GM12874 (cell line): ENCODE measurements around the gene ANKRD11.

Experiments
- TF ChIP-seq, protein P1 (sequence below): IDR thresholded peaks from 2 replicates; pipeline ENCODE4 v1.5.1; 2011; ENCODE audit warnings: low read depth, mild to moderate bottlenecking, control low read depth, low read length, moderate library complexity; ENCODE audit not compliant: insufficient read depth

Gene ANKRD11

DNA sequence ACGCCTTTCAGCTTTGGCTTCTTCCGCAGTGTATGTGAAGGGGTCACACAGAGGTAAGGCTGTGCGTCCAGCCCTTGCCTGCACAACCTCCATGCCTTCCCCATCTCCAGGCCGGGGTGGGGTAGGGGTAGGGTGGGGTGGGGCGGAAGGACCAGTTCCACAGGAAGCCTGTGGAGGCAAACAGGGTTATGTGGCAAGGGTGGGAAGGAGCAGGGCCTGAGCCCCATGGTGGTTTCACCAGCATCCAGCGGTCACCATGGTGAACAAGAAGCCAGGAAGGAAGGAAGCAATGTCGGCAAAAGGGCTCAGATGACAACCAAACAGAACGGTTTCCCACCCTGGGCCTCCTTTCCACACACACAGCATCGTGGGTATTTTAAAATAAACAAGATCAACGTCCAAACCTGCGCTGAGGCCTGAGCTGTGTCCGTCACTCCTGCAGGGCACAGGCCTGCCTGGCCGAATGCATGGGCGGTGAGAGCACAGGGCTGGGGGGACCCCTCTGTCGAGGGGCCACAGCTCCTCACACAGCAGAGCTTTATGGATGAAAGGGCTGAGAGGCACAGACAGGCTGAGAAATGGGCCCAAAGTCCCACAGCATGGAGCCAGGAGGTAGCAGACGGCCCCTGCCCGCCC lies 192.3 kb downstream of the ANKRD11 start:
- TF ChIP-seq, protein P1, sequence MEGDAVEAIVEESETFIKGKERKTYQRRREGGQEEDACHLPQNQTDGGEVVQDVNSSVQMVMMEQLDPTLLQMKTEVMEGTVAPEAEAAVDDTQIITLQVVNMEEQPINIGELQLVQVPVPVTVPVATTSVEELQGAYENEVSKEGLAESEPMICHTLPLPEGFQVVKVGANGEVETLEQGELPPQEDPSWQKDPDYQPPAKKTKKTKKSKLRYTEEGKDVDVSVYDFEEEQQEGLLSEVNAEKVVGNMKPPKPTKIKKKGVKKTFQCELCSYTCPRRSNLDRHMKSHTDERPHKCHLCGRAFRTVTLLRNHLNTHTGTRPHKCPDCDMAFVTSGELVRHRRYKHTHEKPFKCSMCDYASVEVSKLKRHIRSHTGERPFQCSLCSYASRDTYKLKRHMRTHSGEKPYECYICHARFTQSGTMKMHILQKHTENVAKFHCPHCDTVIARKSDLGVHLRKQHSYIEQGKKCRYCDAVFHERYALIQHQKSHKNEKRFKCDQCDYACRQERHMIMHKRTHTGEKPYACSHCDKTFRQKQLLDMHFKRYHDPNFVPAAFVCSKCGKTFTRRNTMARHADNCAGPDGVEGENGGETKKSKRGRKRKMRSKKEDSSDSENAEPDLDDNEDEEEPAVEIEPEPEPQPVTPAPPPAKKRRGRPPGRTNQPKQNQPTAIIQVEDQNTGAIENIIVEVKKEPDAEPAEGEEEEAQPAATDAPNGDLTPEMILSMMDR, result no peak

DNA sequence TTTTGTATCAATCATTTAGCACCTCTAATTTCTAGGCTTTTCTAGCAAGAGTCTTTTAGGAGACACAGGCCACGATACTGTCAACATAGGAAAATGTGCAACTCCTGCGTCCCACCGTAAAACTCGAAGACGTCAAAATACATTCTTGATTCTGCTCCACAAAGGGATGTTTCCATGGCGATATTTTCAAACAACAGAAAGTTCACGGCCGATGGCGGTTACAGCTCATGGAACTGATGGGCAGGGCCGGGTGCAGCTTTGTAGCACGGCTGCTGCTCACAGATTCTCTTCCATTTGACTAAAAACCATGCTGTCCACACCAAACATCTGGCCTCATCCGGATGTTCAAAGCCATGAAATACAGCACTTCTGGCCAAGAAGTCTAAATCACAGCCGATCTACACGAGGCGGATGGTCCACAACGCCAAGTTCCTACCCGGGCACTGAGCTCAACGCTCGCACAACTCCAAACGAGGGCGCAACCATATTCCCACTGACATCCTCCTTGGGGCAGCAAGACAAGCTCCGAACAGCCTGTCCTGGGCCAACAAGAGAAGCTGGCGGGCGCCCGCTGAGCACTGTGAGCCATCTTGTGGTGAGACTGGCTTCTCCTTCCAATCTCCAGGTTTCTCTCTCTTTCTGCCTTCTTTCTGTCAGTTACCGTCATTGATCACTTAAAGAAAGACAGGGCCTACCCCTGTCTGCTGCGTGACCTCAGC lies 193.0 kb downstream of the ANKRD11 start:
- TF ChIP-seq, protein P1, result no peak

DNA sequence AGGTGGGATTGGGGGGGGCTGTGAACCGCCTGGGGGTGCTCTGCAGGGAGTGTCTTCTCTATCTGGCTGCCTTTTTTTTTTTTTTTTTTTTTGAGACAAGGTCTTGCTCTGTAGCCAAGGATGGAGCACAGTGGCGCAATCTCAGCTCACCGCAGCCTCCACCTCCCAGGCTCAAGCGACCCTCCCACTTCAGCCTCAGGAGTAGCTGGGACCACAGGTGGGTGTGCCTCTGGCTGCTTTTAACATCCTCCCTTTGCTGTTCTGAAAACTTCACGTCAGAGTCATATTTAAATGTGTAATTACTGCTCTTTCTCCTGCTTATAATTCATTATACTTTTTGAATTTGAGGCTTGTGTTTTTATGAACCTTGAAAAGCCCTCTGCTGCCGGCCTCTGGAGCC lies 194.4 kb downstream of the ANKRD11 start:
- TF ChIP-seq, protein P1, result no peak

DNA sequence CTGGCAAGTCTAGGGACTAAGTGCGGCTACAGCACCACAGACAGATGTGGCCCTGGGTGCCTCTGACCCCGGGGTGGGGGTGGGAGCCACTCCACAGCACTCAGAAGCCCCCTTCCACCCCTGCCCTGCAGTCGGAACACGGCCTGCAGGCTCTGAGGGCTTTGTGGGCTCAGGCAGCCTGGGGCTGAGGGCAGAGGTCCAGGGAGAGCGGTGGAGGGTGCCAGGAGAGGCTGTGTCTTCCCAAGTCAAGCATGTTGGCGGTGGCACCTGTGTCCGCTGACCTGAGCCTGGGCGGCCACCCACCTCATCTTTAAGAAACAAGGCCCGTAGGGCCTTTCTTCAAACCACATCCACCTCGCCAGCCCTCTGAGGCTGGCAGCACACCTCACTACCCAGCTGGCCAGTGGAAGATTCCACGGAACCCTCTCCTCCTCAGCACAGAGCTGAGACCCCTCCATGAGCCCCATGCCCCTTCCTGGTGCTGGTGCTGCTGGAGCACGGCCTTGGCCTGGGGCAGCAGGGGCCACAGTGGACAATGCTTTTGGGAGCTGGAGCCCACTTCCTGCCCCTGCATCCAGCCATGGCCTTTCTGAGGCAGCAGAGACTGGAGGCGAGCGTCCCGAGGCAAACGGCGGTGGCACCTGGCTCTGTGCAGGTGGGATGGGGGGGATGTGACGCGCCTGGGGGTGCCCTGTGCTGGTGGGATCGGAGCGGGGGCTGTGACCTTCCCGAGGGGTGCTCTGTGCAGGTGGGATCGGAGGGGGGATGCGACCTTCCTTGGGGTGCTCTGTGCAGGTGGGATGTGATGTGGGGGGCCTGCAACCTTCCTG lies 195.1 kb downstream of the ANKRD11 start:
- TF ChIP-seq, protein P1, result no peak

DNA sequence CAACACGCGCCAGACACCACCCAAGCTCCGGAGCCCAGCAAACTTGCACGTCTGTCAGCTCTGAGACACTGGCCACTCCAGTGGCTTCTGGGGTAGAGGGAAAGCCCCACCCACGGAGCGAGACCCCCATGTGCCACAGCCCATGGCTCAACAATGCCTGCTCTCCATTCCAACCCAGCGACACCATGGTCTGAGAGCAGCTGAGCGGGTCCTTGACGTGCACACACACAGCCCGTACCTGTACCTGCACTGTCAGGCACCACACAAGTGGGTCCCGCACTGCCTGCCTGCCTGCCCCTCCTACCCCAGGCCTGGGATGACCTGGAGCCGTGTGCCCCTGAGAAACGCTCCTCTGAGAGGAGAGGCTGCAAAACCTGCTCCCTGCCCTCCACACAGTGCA lies 195.9 kb downstream of the ANKRD11 start:
- TF ChIP-seq, protein P1, result no peak

DNA sequence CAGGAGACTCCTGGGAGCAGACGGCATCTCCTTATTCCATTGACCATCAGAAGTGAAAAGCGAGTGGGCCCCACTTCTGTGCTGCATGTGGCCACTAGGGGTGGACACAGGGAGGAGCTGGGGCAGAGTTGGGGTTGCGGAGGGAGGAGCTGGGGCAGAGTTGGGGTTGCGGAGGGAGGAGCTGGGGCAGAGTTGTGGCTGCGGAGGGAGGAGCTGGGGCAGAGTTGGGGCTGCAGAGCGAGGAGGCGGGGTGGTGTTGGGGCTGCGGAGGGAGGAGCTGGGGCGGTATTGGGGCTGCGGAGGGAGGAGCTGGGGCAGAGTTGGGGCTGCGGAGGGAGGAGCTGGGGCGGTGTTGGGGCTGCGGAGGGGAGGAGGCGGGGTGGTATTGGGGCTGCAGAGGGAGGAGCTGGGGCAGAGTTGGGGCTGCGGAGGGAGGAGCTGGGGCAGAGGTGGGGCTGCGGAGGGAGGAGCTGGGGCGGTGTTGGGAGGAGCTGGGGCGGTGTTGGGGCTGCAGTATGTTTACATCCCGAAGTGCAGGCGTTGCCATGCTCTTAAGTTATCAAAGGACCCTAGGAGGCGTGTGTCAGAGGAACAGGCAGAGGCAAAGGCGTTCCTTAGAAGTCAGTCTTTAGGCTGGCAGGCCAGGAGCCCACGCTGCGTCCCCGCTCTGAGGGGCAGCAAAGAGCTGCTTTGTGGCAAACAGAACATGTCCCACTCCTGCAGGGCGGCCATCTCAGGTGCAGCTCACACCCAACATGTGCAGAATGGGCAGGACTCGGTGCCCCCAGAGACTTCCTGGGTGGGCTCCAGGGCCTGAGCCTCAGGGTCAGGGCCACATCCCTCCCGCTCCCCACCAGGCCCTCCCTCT lies 196.9 kb downstream of the ANKRD11 start:
- TF ChIP-seq, protein P1, result no peak
